Muscle of leg (tissue), 11 donors: ENCODE measurements around the gene ABHD17B. TPM values are rescaled to one million over a fixed set of nuclear protein-coding genes. Genes with fewer than 3 reads are reported as not detected.
A peak's percentile ranks its signal among the peaks of the same experiment; 100 is the strongest.

ENCODE experiments used
- DNase-seq: peaks from one replicate; pipeline ENCODE4 v3.0.0; 2013
- H3K27ac ChIP-seq: one replicate; pipeline ENCODE4 v1.5.1; 2013; ENCODE audit warnings: mild to moderate bottlenecking, low read length, control low read depth
- H3K27me3 ChIP-seq: one replicate; pipeline ENCODE4 v1.6.1; 2013; ENCODE audit warnings: low read length; ENCODE audit not compliant: control insufficient read depth, insufficient read depth
- H3K36me3 ChIP-seq: one replicate; pipeline ENCODE4 v1.6.1; 2013; ENCODE audit warnings: low read length; ENCODE audit not compliant: control insufficient read depth, insufficient read depth
- H3K4me1 ChIP-seq: one replicate; pipeline ENCODE4 v1.6.1; 2013; ENCODE audit warnings: low read length; ENCODE audit not compliant: control insufficient read depth, insufficient read depth
- H3K4me3 ChIP-seq: one replicate; pipeline ENCODE4 v1.5.1; 2013; ENCODE audit warnings: low read length, control low read depth
- H3K9me3 ChIP-seq: replicated peaks from 2 replicates; pipeline ENCODE4 v1.6.1; 2013; ENCODE audit warnings: low read depth, low read length; ENCODE audit not compliant: control insufficient read depth
- WGBS: methylation state at CpG from one replicate; pipeline ENCODE4 v1.1.5; 2013; ENCODE audit warnings: missing lambda C conversion rate; ENCODE audit not compliant: insufficient coverage; 5-methylcytosine and 5-hydroxymethylcytosine counted together
- polyA plus RNA-seq, 8 donors: library from polyadenylated mRNA; unstranded; fragments of 120-200 nt; gene quantifications; one replicate each; pipeline versions ENCODE4 v1.2.1 to v1.2.3, GENCODE V29; 2013; ENCODE audit warnings: inconsistent platforms in 1 of 8, low replicate concordance in 1 of 8; ENCODE audit not compliant: insufficient read length in 8 of 8, insufficient read depth in 1 of 8
- total RNA-seq: library from RNA; stranded (reverse); fragments of 120-200 nt; gene quantifications from one replicate; pipeline ENCODE4 v1.2.4, GENCODE V29; 2013

Gene ABHD17B
- total and polyA plus RNA-seq, 9 donors: 23.7 to 32.3 (median 26.4) TPM

- H3K36me3 ChIP-seq: no peaks in the 10 kb centered on the region
- no peak overlapping the region for H3K27ac ChIP-seq
- H3K9me3 ChIP-seq: peaks cover 13% of the 10 kb centered on the region
- no peaks in the 10 kb centered on the region for H3K27me3 ChIP-seq
- DNase-seq: no peak
- no peaks in the 10 kb centered on the region for H3K4me1 ChIP-seq
- no peak overlapping the region for H3K4me3 ChIP-seq
Observed at GRCh38 chr9:71857159-71857558, 53.8 kb downstream of the ABHD17B start.

- H3K4me1 ChIP-seq: no peaks in the 10 kb centered on the region
- no peak overlapping the region for H3K27ac ChIP-seq
- no peak for DNase-seq
- no peak overlapping the region for H3K4me3 ChIP-seq
- H3K36me3 ChIP-seq: no peaks in the 10 kb centered on the region
- H3K27me3 ChIP-seq: no peaks in the 10 kb centered on the region
- 54% methylated on average over 3 of the region's 5 CpGs for WGBS
- peaks cover 6% of the 10 kb centered on the region for H3K9me3 ChIP-seq
Observed at GRCh38 chr9:71854811-71855210, 56.2 kb downstream of the ABHD17B start.

GRCh38 chr9:71853084-71853483 is 57.9 kb downstream of the ABHD17B start:
- Histone ChIP-seq H3K27ac (no peak overlapping the region), H3K4me3 (no peak overlapping the region), H3K4me1 (no peaks in the 10 kb centered on the region), H3K36me3 (no peaks in the 10 kb centered on the region), H3K27me3 (no peaks in the 10 kb centered on the region), H3K9me3 (no peaks in the 10 kb centered on the region)
- DNase-seq: no peak
- no CpG with 5 or more reads among the region's 1 CpG for WGBS

GRCh38 chr9:71850996-71851395 is 60.0 kb downstream of the ABHD17B start:
- no peak overlapping the region for H3K4me3 ChIP-seq
- H3K27ac ChIP-seq: no peak overlapping the region
- no peaks in the 10 kb centered on the region for H3K4me1 ChIP-seq
- no peaks in the 10 kb centered on the region for H3K9me3 ChIP-seq
- no peaks in the 10 kb centered on the region for H3K27me3 ChIP-seq
- no peak for DNase-seq
- H3K36me3 ChIP-seq: no peaks in the 10 kb centered on the region

GRCh38 chr9:71847892-71848291 is 63.1 kb downstream of the ABHD17B start:
- WGBS: 83% methylated on average over 1 of the region's 2 CpGs
- H3K9me3 ChIP-seq: no peaks in the 10 kb centered on the region
- no peak for DNase-seq
- no peaks in the 10 kb centered on the region for H3K4me1 ChIP-seq
- no peak overlapping the region for H3K27ac ChIP-seq
- H3K27me3 ChIP-seq: no peaks in the 10 kb centered on the region
- no peak overlapping the region for H3K4me3 ChIP-seq
- no peaks in the 10 kb centered on the region for H3K36me3 ChIP-seq

GRCh38 chr9:71844808-71845207 is 66.2 kb downstream of the ABHD17B start:
- DNase-seq: no peak
- Histone ChIP-seq H3K9me3 (peaks cover 2% of the 10 kb centered on the region), H3K27ac (no peak overlapping the region), H3K27me3 (no peaks in the 10 kb centered on the region), H3K36me3 (no peaks in the 10 kb centered on the region), H3K4me1 (no peaks in the 10 kb centered on the region), H3K4me3 (no peak overlapping the region)

- no peak for DNase-seq
- H3K9me3 ChIP-seq: peaks cover 4% of the 10 kb centered on the region
- WGBS: 96% methylated on average over 3 of the region's 5 CpGs
- no peaks in the 10 kb centered on the region for H3K4me1 ChIP-seq
- H3K27ac ChIP-seq: no peak overlapping the region
- H3K27me3 ChIP-seq: no peaks in the 10 kb centered on the region
- H3K36me3 ChIP-seq: no peaks in the 10 kb centered on the region
- no peak overlapping the region for H3K4me3 ChIP-seq
Observed at GRCh38 chr9:71839668-71840067, 71.3 kb downstream of the ABHD17B start.

GRCh38 chr9:71835596-71835995 is 75.4 kb downstream of the ABHD17B start:
- Histone ChIP-seq H3K36me3 (no peaks in the 10 kb centered on the region), H3K27ac (no peak overlapping the region), H3K9me3 (peaks cover 5% of the 10 kb centered on the region), H3K27me3 (no peaks in the 10 kb centered on the region), H3K4me3 (no peak overlapping the region), H3K4me1 (no peaks in the 10 kb centered on the region)
- no peak for DNase-seq

GRCh38 chr9:71830929-71831328 is 80.1 kb downstream of the ABHD17B start:
- Histone ChIP-seq H3K4me1 (peaks cover 4% of the 10 kb centered on the region), H3K9me3 (peaks cover 5% of the 10 kb centered on the region), H3K27ac (peak overlapping the region; percentile 66), H3K4me3 (no peak overlapping the region), H3K36me3 (no peaks in the 10 kb centered on the region), H3K27me3 (no peaks in the 10 kb centered on the region)
- DNase-seq: peak; percentile 86
- no CpG with 5 or more reads among the region's 1 CpG for WGBS

- H3K4me1 ChIP-seq: peaks cover 4% of the 10 kb centered on the region
- WGBS: 60% methylated on average over 1 of the region's 3 CpGs
- H3K27me3 ChIP-seq: no peaks in the 10 kb centered on the region
- H3K4me3 ChIP-seq: no peak overlapping the region
- peaks cover 5% of the 10 kb centered on the region for H3K9me3 ChIP-seq
- no peak overlapping the region for H3K27ac ChIP-seq
- no peaks in the 10 kb centered on the region for H3K36me3 ChIP-seq
- DNase-seq: peak; percentile 39
Observed at GRCh38 chr9:71830153-71830552, 80.8 kb downstream of the ABHD17B start.

- no peaks in the 10 kb centered on the region for H3K36me3 ChIP-seq
- DNase-seq: no peak
- H3K9me3 ChIP-seq: no peaks in the 10 kb centered on the region
- no peak overlapping the region for H3K4me3 ChIP-seq
- H3K27ac ChIP-seq: no peak overlapping the region
- WGBS: 50% methylated on average over 2 of the region's 2 CpGs
- peaks cover 4% of the 10 kb centered on the region for H3K4me1 ChIP-seq
- no peaks in the 10 kb centered on the region for H3K27me3 ChIP-seq
Observed at GRCh38 chr9:71826279-71826678, 84.7 kb downstream of the ABHD17B start.
